Measurements from ENCODE around the gene NUDT1. TPM values are rescaled to one million over a fixed set of nuclear protein-coding genes. Genes with fewer than 3 reads are reported as not detected.

Gene NUDT1
- total RNA-seq, 2 experiments from 2014 or later, result 12.8 to 13.0 TPM

- DNase-seq, result no peak
- Mint-ChIP-seq H3K4me3 (no peak overlapping the region), H3K9me3 (no peaks in the 10 kb centered on the region), H3K4me1 (ENCODE audit: low read depth) (no peaks in the 10 kb centered on the region), H3K27ac (no peak overlapping the region), H3K36me3 (ENCODE audit: low read depth) (peaks cover 8% of the 10 kb centered on the region), H3K27me3 (no peaks in the 10 kb centered on the region)
- H3K27ac ChIP-seq (ENCODE audit: low read depth in 1 of 2, low read length in 2 of 2), result no peak overlapping the region
- no peaks in the 10 kb centered on the region for H3K36me3 ChIP-seq (ENCODE audit: insufficient read depth, low read length)
- no peak overlapping the region for H3K4me3 ChIP-seq (ENCODE audit: low read length)
- CTCF ChIA-PET, result no interaction called here
- no peak for TF ChIP-seq CTCF (IDR thresholded peaks at IDR 0.05)
- H3K27me3 ChIP-seq (ENCODE audit: control insufficient read depth in 1 of 2, insufficient read depth in 2 of 2, low read length in 2 of 2), result no peaks in the 10 kb centered on the region
- ATAC-seq (ENCODE audit: poor library complexity), result no peak
- intact Hi-C loops (cut with DNase I, micrococcal nuclease), result no loop called here
- H3K4me1 ChIP-seq (ENCODE audit: insufficient read depth, low read length), result no peaks in the 10 kb centered on the region
- H3K9me3 ChIP-seq (ENCODE audit: control insufficient read depth in 1 of 2, insufficient read depth in 1 of 2, low read length in 2 of 2), result no peaks in the 10 kb centered on the region
- POLR2A ChIA-PET, result no interaction called here
These were observed 38.4 kb downstream of the NUDT1 start for GRCh38 chr7:2280424-2280823.

- no peak overlapping the region for H3K4me3 Mint-ChIP-seq
- ChIA-PET CTCF (no interaction called here), POLR2A (no interaction called here)
- peaks cover 8% of the 10 kb centered on the region for H3K36me3 Mint-ChIP-seq (ENCODE audit: low read depth)
- no peaks in the 10 kb centered on the region for H3K36me3 ChIP-seq (ENCODE audit: insufficient read depth, low read length)
- no peaks in the 10 kb centered on the region for H3K27me3 Mint-ChIP-seq
- DNase-seq (no peak), ATAC-seq (ENCODE audit: poor library complexity) (no peak)
- no peaks in the 10 kb centered on the region for H3K4me1 ChIP-seq (ENCODE audit: insufficient read depth, low read length)
- intact Hi-C loops (cut with DNase I, micrococcal nuclease), result no loop called here
- H3K9me3 ChIP-seq (ENCODE audit: control insufficient read depth in 1 of 2, insufficient read depth in 1 of 2, low read length in 2 of 2), result no peaks in the 10 kb centered on the region
- no peaks in the 10 kb centered on the region for H3K9me3 Mint-ChIP-seq
- no peak for TF ChIP-seq CTCF (IDR thresholded peaks at IDR 0.05)
- no peak overlapping the region for H3K27ac Mint-ChIP-seq
- H3K27me3 ChIP-seq (ENCODE audit: control insufficient read depth in 1 of 2, insufficient read depth in 2 of 2, low read length in 2 of 2), result no peaks in the 10 kb centered on the region
- no peak overlapping the region for H3K4me3 ChIP-seq (ENCODE audit: low read length)
- no peaks in the 10 kb centered on the region for H3K4me1 Mint-ChIP-seq (ENCODE audit: low read depth)
- H3K27ac ChIP-seq (ENCODE audit: low read depth in 1 of 2, low read length in 2 of 2), result no peak overlapping the region
These were observed 39.5 kb downstream of the NUDT1 start for GRCh38 chr7:2281541-2281940.

- Histone ChIP-seq H3K36me3 (ENCODE audit: insufficient read depth, low read length) (no peaks in the 10 kb centered on the region), H3K27me3 (ENCODE audit: control insufficient read depth in 1 of 2, insufficient read depth in 2 of 2, low read length in 2 of 2) (no peaks in the 10 kb centered on the region), H3K4me3 (ENCODE audit: low read length) (no peak overlapping the region), H3K27ac (ENCODE audit: low read depth in 1 of 2, low read length in 2 of 2) (no peak overlapping the region), H3K9me3 (ENCODE audit: control insufficient read depth in 1 of 2, insufficient read depth in 1 of 2, low read length in 2 of 2) (no peaks in the 10 kb centered on the region), H3K4me1 (ENCODE audit: insufficient read depth, low read length) (no peaks in the 10 kb centered on the region)
- H3K4me1 Mint-ChIP-seq (ENCODE audit: low read depth), result no peaks in the 10 kb centered on the region
- TF ChIP-seq CTCF (IDR thresholded peaks at IDR 0.05), result no peak
- H3K27me3 Mint-ChIP-seq, result no peaks in the 10 kb centered on the region
- intact Hi-C loops (cut with DNase I, micrococcal nuclease), result no loop called here
- DNase-seq, result no peak
- no peaks in the 10 kb centered on the region for H3K9me3 Mint-ChIP-seq
- H3K36me3 Mint-ChIP-seq (ENCODE audit: low read depth), result peaks cover 1% of the 10 kb centered on the region
- POLR2A ChIA-PET, result no interaction called here
- CTCF ChIA-PET, result no interaction called here
- no peak overlapping the region for H3K27ac Mint-ChIP-seq
- H3K4me3 Mint-ChIP-seq, result no peak overlapping the region
- ATAC-seq (ENCODE audit: poor library complexity), result no peak
These were observed 40.2 kb downstream of the NUDT1 start for GRCh38 chr7:2282185-2282751.
